OCI-LY7 (cell line): ENCODE data around the gene CACNA2D4. TPM values are rescaled to one million over a fixed set of nuclear protein-coding genes. Genes with fewer than 3 reads are reported as not detected.

Source experiments
- BruUV-seq: library from RNA; stranded (reverse); fragments of 400-500 nt; replicated peaks from 2 replicates; lab custom pipeline; 2021; lab: Mats Ljungman, UMichigan
- CTCF ChIA-PET: fragments of 300-600 bp; sonication (Branson Sonifier 250); formaldehyde crosslinking; loops from one replicate; lab custom pipeline; 2022; ENCODE audit warnings: antibody characterized with exemption; ENCODE audit not compliant: unreplicated experiment; lab: Charles Lee
- POLR2A ChIA-PET: fragments of 300-600 bp; sonication (Branson Sonifier 250); formaldehyde crosslinking; loops from one replicate; lab custom pipeline; 2022; ENCODE audit warnings: antibody characterized with exemption; lab: Charles Lee
- DNase-seq: peaks from one replicate; pipeline ENCODE4 v3.0.0-alpha.2; 2015; ENCODE audit warnings: low spot score
- H2AFZ ChIP-seq: fragments of 200-600 bp; sonication (generic), shearing (Covaris generic); 2 replicates; pipeline ENCODE4 v1.6.1; 2014; ENCODE audit warnings: mild to moderate bottlenecking, antibody characterized with exemption, low read length, moderate library complexity
- H3K27ac ChIP-seq: fragments of 200-600 bp; sonication (generic); 2 replicates; pipeline ENCODE4 v1.5.1; 2014; ENCODE audit warnings: mixed run types, low read depth, mild to moderate bottlenecking, moderate library complexity, low read length, inconsistent platforms; ENCODE audit not compliant: poor library complexity, severe bottlenecking
- H3K36me3 ChIP-seq: fragments of 200-600 bp; sonication (generic); 2 replicates; pipeline ENCODE4 v1.6.1; 2014; ENCODE audit warnings: mild to moderate bottlenecking, antibody characterized with exemption, low read length, moderate library complexity, mixed read lengths; ENCODE audit not compliant: insufficient read depth
- H3K4me1 ChIP-seq: fragments of 200-600 bp; sonication (generic); 2 replicates; pipeline ENCODE4 v1.5.1; 2014; ENCODE audit warnings: mild to moderate bottlenecking, low read length; ENCODE audit not compliant: insufficient read depth, poor library complexity, severe bottlenecking
- H3K4me2 ChIP-seq: fragments of 200-600 bp; sonication (generic); 2 replicates; pipeline ENCODE4 v1.6.1; 2014; ENCODE audit warnings: mild to moderate bottlenecking, low read length
- H3K4me3 ChIP-seq: fragments of 200-600 bp; sonication (generic); 2 replicates; pipeline ENCODE4 v1.5.1; 2014; ENCODE audit warnings: mild to moderate bottlenecking, low read depth, low read length; ENCODE audit not compliant: poor library complexity, severe bottlenecking
- H3K79me2 ChIP-seq: fragments of 200-600 bp; sonication (generic); 2 replicates; pipeline ENCODE4 v1.6.1; 2016; ENCODE audit warnings: low read depth, mild to moderate bottlenecking, low read length, moderate library complexity, mixed read lengths; ENCODE audit not compliant: insufficient read depth
- H3K9me2 ChIP-seq: fragments of 200-600 bp; sonication (generic); 2 replicates; pipeline ENCODE4 v1.6.1; 2016; ENCODE audit warnings: mild to moderate bottlenecking, low read length, mixed read lengths; ENCODE audit not compliant: insufficient read depth
- H3K9me3 ChIP-seq: fragments of 200-600 bp; sonication (generic); 2 replicates; pipeline ENCODE4 v1.6.1; 2014; ENCODE audit warnings: mild to moderate bottlenecking, mixed run types, low read length, mixed read lengths
- H4K20me1 ChIP-seq: fragments of 200-600 bp; sonication (generic); 2 replicates; pipeline ENCODE4 v1.6.1; 2014; ENCODE audit warnings: mild to moderate bottlenecking, antibody characterized with exemption, low read length, moderate library complexity, mixed read lengths; ENCODE audit not compliant: insufficient read depth
- CTCF ChIP-seq: fragments of 200-600 bp; sonication (generic); conservative IDR thresholded peaks from 2 replicates; pipeline ENCODE4 v1.5.1; 2014; ENCODE audit warnings: mild to moderate bottlenecking, antibody characterized with exemption, low read length, moderate library complexity, mixed read lengths
- EZH2phosphoT487 ChIP-seq: fragments of 200-600 bp; sonication (generic); IDR thresholded peaks from 2 replicates; pipeline ENCODE4 v1.6.1; 2018; ENCODE audit warnings: low read depth, borderline replicate concordance, mild to moderate bottlenecking, mixed run types, antibody characterized with exemption, low read length, moderate library complexity, mixed read lengths
- intact Hi-C: fragments of 100-400 bp; cut with micrococcal nuclease; formaldehyde crosslinking; loops from one replicate; pipeline ENCODE4 v1.10.0; 2022; ENCODE audit not compliant: unreplicated experiment
- total RNA-seq, 2 experiments: library from RNA; depleted of rRNA in 1 of 2; stranded (reverse); fragments of >200 nt in 1 of 2; shearing (Covaris generic) in 1 of 2; gene quantifications; 2 replicates each; pipeline ENCODE4 v1.2.3, GENCODE V29; 2014 to 2022

Gene CACNA2D4
- total RNA-seq, 2 experiments from 2014 or later: 0.13 TPM; not detected in 1

GRCh38 chr12:1801303-1801975 is 117.0 kb downstream of the CACNA2D4 start:
- Histone ChIP-seq H3K36me3 (no peaks in the 10 kb centered on the region), H3K4me2 (no peak overlapping the region), H3K79me2 (no peaks in the 10 kb centered on the region), H3K9me2 (no peaks in the 10 kb centered on the region), H3K27ac (no peak overlapping the region), H3K9me3 (no peaks in the 10 kb centered on the region), H2AFZ (no peak overlapping the region), H4K20me1 (no peaks in the 10 kb centered on the region), H3K4me3 (no peak overlapping the region), H3K4me1 (peaks cover 12% of the 10 kb centered on the region)
- TF ChIP-seq EZH2phosphoT487 (no peak), CTCF (no peak)
- BruUV-seq: no TSS peak
- intact Hi-C loops: no loop called here
- DNase-seq: no peak
- CTCF ChIA-PET: interaction anchor here (0.6 to 0.9 kb wide), 2 partner anchors 25 to 139 kb away, joined by 8 to 10 read pairs; no protein-coding TSS in a partner anchor
- POLR2A ChIA-PET: no interaction called here

GRCh38 chr12:1800401-1801302 is 117.8 kb downstream of the CACNA2D4 start:
- H3K79me2 ChIP-seq: no peaks in the 10 kb centered on the region
- intact Hi-C loops: loop anchor here (1.0 kb wide), 1 partner anchor 140 kb away; no protein-coding TSS in a partner anchor
- no peaks in the 10 kb centered on the region for H3K9me3 ChIP-seq
- peaks cover 18% of the 10 kb centered on the region for H3K4me1 ChIP-seq
- TF ChIP-seq EZH2phosphoT487: no peak
- peak; percentile 72 for TF ChIP-seq CTCF
- DNase-seq: peak; percentile 68
- H3K4me3 ChIP-seq: no peak overlapping the region
- CTCF ChIA-PET: interaction anchor here (0.6 to 0.9 kb wide), 3 partner anchors 26 to 958 kb away, joined by 3 to 10 read pairs (median 8); no protein-coding TSS in a partner anchor
- no peak overlapping the region for H3K4me2 ChIP-seq
- no peaks in the 10 kb centered on the region for H4K20me1 ChIP-seq
- BruUV-seq: no TSS peak
- H3K9me2 ChIP-seq: no peaks in the 10 kb centered on the region
- no peaks in the 10 kb centered on the region for H3K36me3 ChIP-seq
- no peak overlapping the region for H2AFZ ChIP-seq
- POLR2A ChIA-PET: interaction anchor here (0.5 kb wide), 1 partner anchor 55 kb away, joined by 3 read pairs; no protein-coding TSS in a partner anchor
- H3K27ac ChIP-seq: no peak overlapping the region
